MM.1S (cell line): ENCODE measurements around the gene PNPLA6.

Source experiments
- DNase-seq: peaks from one replicate; pipeline ENCODE4 v3.0.0-alpha.2; 2015
- H2AFZ ChIP-seq: fragments of 300-600 bp; sonication (generic); 2 replicates; pipeline ENCODE4 v1.6.0; 2016; ENCODE audit warnings: antibody characterized with exemption, low read length
- H3F3A ChIP-seq: fragments of 300-600 bp; sonication (generic); 2 replicates; pipeline ENCODE4 v1.6.1; 2016; ENCODE audit warnings: mild to moderate bottlenecking, antibody characterized with exemption, low read length, moderate library complexity, mixed read lengths; ENCODE audit not compliant: insufficient read depth
- H3K27ac ChIP-seq: fragments of 300-600 bp; sonication (generic); 2 replicates; pipeline ENCODE4 v1.5.1; 2016; ENCODE audit warnings: mild to moderate bottlenecking, low read length
- H3K27me3 ChIP-seq: fragments of 300-600 bp; sonication (generic); replicated peaks from 2 replicates; pipeline ENCODE4 v1.6.0; 2016; ENCODE audit warnings: low read length; ENCODE audit not compliant: insufficient read depth
- H3K36me3 ChIP-seq: fragments of 300-600 bp; sonication (generic); replicated peaks from 2 replicates; pipeline ENCODE4 v1.6.1; 2016; ENCODE audit warnings: mild to moderate bottlenecking, low read length, mixed read lengths; ENCODE audit not compliant: insufficient read depth
- H3K4me1 ChIP-seq: fragments of 300-600 bp; sonication (generic); 2 replicates; pipeline ENCODE4 v1.6.1; 2016; ENCODE audit warnings: low read length, mixed read lengths
- H3K4me2 ChIP-seq: fragments of 300-600 bp; sonication (generic); 2 replicates; pipeline ENCODE4 v1.6.0; 2016; ENCODE audit warnings: low read depth, low read length
- H3K4me3 ChIP-seq: fragments of 300-600 bp; sonication (generic); 2 replicates; pipeline ENCODE4 v1.5.1; 2016; ENCODE audit warnings: low read length, mixed read lengths
- H3K79me2 ChIP-seq: fragments of 300-600 bp; sonication (generic); 2 replicates; pipeline ENCODE4 v1.6.1; 2016; ENCODE audit warnings: mixed run types, low read length, mixed read lengths
- H3K9ac ChIP-seq: fragments of 300-600 bp; sonication (generic); 2 replicates; pipeline ENCODE4 v1.6.1; 2016; ENCODE audit warnings: low read length, mixed read lengths
- H3K9me2 ChIP-seq: fragments of 300-600 bp; sonication (generic); replicated peaks from 2 replicates; pipeline ENCODE4 v1.6.1; 2016; ENCODE audit warnings: mild to moderate bottlenecking, low read length, mixed read lengths; ENCODE audit not compliant: insufficient read depth
- H3K9me3 ChIP-seq: fragments of 300-600 bp; sonication (generic); replicated peaks from 2 replicates; pipeline ENCODE4 v1.6.1; 2016; ENCODE audit warnings: mild to moderate bottlenecking, low read length, mixed read lengths; ENCODE audit not compliant: insufficient read depth
- H4K20me1 ChIP-seq: fragments of 300-600 bp; sonication (generic); 2 replicates; pipeline ENCODE4 v1.6.1; 2016; ENCODE audit warnings: mild to moderate bottlenecking, low read length, moderate library complexity, mixed read lengths; ENCODE audit not compliant: insufficient read depth
- CTCF ChIP-seq: fragments of 300-600 bp; sonication (generic); IDR thresholded peaks from 2 replicates; pipeline ENCODE4 v1.5.1; 2016; ENCODE audit warnings: antibody characterized with exemption, low read length, mixed read lengths
- EZH2 ChIP-seq: fragments of 300-600 bp; sonication (generic); optimal IDR thresholded peaks from 2 replicates; pipeline ENCODE3; 2017; ENCODE audit warnings: low read depth, mild to moderate bottlenecking, antibody characterized with exemption, low read length, mixed read lengths
- EZH2phosphoT487 ChIP-seq: fragments of 300-600 bp; sonication (generic); IDR thresholded peaks from 2 replicates; pipeline ENCODE4 v1.6.1; 2018; ENCODE audit warnings: antibody characterized with exemption, low read length

Gene PNPLA6

GRCh38 chr19:7535047-7535997 is at the start of gene PNPLA6:
Gene PNPLA6, plus strand, starts transcription at chr19:7535717. Its CDS starts 72 bp downstream, at chr19:7535789.
- Histone ChIP-seq H3K9me3 (no peaks in the 10 kb centered on the region), H3K79me2 (no peaks in the 10 kb centered on the region), H3K9ac (peak within 1 kb of the TSS; percentile 66), H3K9me2 (no peaks in the 10 kb centered on the region), H4K20me1 (no peaks in the 10 kb centered on the region), H3K27ac (peak within 1 kb of the TSS; percentile 1; the same call in 1 of the 2 replicates), H3K36me3 (no peaks in the 10 kb centered on the region), H2AFZ (peak within 1 kb of the TSS; percentile 91), H3K4me1 (peaks cover 5% of the 10 kb centered on the region), H3K27me3 (no peaks in the 10 kb centered on the region), H3K4me3 (peak within 1 kb of the TSS; percentile 94), H3K4me2 (peak within 1 kb of the TSS; percentile 91), H3F3A (0 out of 2 replicates have a peak, but pooled peaks cover 2% of the 10 kb centered on the region)
- peak; percentile 97 for DNase-seq
- TF ChIP-seq EZH2phosphoT487, result no peak
- TF ChIP-seq CTCF, result no peak
- TF ChIP-seq EZH2, result no peak

GRCh38 chr19:7486923-7487322 is 48.6 kb upstream of the PNPLA6 start:
- H3K27ac ChIP-seq, result no peak overlapping the region
- H3K27me3 ChIP-seq, result peaks cover 91% of the 10 kb centered on the region
- no peaks in the 10 kb centered on the region for H3K36me3 ChIP-seq
- no peak overlapping the region for H3K4me3 ChIP-seq
- H2AFZ ChIP-seq, result no peak overlapping the region
- no peaks in the 10 kb centered on the region for H4K20me1 ChIP-seq
- DNase-seq, result no peak
- no peak for TF ChIP-seq CTCF
- no peak for TF ChIP-seq EZH2phosphoT487
- TF ChIP-seq EZH2, result no peak
- H3K9me2 ChIP-seq, result no peaks in the 10 kb centered on the region
- H3K4me2 ChIP-seq, result no peak overlapping the region
- no peaks in the 10 kb centered on the region for H3K4me1 ChIP-seq
- no peaks in the 10 kb centered on the region for H3K79me2 ChIP-seq
- H3F3A ChIP-seq, result no peaks in the 10 kb centered on the region
- no peak overlapping the region for H3K9ac ChIP-seq
- H3K9me3 ChIP-seq, result no peaks in the 10 kb centered on the region

- no peaks in the 10 kb centered on the region for H3K9me3 ChIP-seq
- H3K4me3 ChIP-seq, result peak within 1 kb of the TSS; percentile 50
- no peaks in the 10 kb centered on the region for H3K4me1 ChIP-seq
- H4K20me1 ChIP-seq, result no peaks in the 10 kb centered on the region
- H3K27ac ChIP-seq, result no peak within 1 kb of the TSS
- H3K79me2 ChIP-seq, result no peaks in the 10 kb centered on the region
- no peaks in the 10 kb centered on the region for H3K36me3 ChIP-seq
- peak within 1 kb of the TSS; percentile 24; the same call in 1 of the 2 replicates for H3K9ac ChIP-seq
- no peaks in the 10 kb centered on the region for H3K9me2 ChIP-seq
- TF ChIP-seq EZH2phosphoT487 (no peak), CTCF (no peak), EZH2 (no peak)
- peak within 1 kb of the TSS; percentile 42 for H2AFZ ChIP-seq
- H3F3A ChIP-seq, result no peaks in the 10 kb centered on the region
- peak; percentile 63 for DNase-seq
- H3K4me2 ChIP-seq, result peak within 1 kb of the TSS; percentile 45; the same call in 1 of the 2 replicates
- H3K27me3 ChIP-seq, result peaks cover 86% of the 10 kb centered on the region
Measured at GRCh38 chr19:7488736-7489353, 46.7 kb upstream of the PNPLA6 start, which contains the start of gene PEX11G. Gene PEX11G, minus strand, starts transcription at chr19:7489035. Its CDS starts 25 bp downstream, at chr19:7489010.
